Measurements from ENCODE around the gene UGT1A9. TPM values are rescaled to one million over a fixed set of nuclear protein-coding genes. Genes with fewer than 3 reads are reported as not detected.

The UGT1A9 gene
- total and polyA plus RNA-seq, 2 of the 13 experiments (the other 11 are each of a cell fraction or from before 2014, with no cell fraction given): 0.07 TPM; not detected in 1

GRCh38 chr2:233745073-233745755 is 73.5 kb downstream of the UGT1A9 start (continued):
- TF ChIP-seq, protein P1, sequence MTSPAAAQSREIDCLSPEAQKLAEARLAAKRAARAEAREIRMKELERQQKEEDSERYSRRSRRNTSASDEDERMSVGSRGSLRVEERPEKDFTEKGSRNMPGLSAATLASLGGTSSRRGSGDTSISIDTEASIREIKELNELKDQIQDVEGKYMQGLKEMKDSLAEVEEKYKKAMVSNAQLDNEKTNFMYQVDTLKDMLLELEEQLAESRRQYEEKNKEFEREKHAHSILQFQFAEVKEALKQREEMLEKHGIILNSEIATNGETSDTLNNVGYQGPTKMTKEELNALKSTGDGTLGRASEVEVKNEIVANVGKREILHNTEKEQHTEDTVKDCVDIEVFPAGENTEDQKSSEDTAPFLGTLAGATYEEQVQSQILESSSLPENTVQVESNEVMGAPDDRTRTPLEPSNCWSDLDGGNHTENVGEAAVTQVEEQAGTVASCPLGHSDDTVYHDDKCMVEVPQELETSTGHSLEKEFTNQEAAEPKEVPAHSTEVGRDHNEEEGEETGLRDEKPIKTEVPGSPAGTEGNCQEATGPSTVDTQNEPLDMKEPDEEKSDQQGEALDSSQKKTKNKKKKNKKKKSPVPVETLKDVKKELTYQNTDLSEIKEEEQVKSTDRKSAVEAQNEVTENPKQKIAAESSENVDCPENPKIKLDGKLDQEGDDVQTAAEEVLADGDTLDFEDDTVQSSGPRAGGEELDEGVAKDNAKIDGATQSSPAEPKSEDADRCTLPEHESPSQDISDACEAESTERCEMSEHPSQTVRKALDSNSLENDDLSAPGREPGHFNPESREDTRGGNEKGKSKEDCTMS (CRISPR knock-in tag; conservative IDR thresholded peaks at IDR 0.05): no peak
- no peak; the same call in 1 of the 2 replicates for TF ChIP-seq ELF4 (CRISPR knock-in tag; IDR thresholded peaks at IDR 0.05; ENCODE audit: borderline replicate concordance)
- no peak for TF ChIP-seq ZNF777 (CRISPR knock-in tag; IDR thresholded peaks at IDR 0.05)
- peak; percentile 88; the same call in 1 of the 2 replicates for TF ChIP-seq ZNF816 (CRISPR knock-in tag; IDR thresholded peaks at IDR 0.05; ENCODE audit: borderline replicate concordance)
- TF ChIP-seq ATF7-NPFF (CRISPR knock-in tag; IDR thresholded peaks at IDR 0.05; ENCODE audit: low read depth): peak; percentile 68; the same call in 1 of the 2 replicates
- TF ChIP-seq, protein P2, sequence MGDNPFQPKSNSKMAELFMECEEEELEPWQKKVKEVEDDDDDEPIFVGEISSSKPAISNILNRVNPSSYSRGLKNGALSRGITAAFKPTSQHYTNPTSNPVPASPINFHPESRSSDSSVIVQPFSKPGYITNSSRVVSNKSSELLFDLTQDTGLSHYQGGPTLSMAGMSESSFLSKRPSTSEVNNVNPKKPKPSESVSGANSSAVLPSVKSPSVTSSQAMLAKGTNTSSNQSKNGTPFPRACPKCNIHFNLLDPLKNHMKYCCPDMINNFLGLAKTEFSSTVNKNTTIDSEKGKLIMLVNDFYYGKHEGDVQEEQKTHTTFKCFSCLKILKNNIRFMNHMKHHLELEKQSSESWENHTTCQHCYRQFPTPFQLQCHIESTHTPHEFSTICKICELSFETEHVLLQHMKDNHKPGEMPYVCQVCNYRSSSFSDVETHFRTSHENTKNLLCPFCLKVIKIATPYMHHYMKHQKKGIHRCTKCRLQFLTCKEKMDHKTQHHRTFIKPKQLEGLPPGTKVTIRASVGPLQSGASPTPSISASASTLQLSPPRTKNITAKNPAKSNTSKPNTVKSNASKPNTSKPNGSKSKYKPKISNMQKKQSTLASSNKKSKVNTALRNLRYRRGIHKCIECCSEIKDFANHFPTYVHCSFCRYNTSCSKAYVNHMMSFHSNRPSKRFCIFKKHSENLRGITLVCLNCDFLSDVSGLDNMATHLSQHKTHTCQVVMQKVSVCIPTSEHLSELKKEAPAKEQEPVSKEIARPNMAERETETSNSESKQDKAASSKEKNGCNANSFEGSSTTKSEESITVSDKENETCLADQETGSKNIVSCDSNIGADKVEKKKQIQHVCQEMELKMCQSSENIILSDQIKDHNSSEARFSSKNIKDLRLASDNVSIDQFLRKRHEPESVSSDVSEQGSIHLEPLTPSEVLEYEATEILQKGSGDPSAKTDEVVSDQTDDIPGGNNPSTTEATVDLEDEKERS (CRISPR knock-in tag; IDR thresholded peaks at IDR 0.05): peak; percentile 91
- TF ChIP-seq ZNF207 (IDR thresholded peaks at IDR 0.05; ENCODE audit: borderline replicate concordance): no peak
- no peak for TF ChIP-seq SRY (CRISPR knock-in tag; IDR thresholded peaks at IDR 0.05)
- TF ChIP-seq ZNF782 (CRISPR knock-in tag; IDR thresholded peaks at IDR 0.05; ENCODE audit: borderline replicate concordance): no peak
- peak; percentile 92 for TF ChIP-seq MIXL1 (CRISPR knock-in tag; IDR thresholded peaks at IDR 0.05)
- TF ChIP-seq ZNF460 (CRISPR knock-in tag; IDR thresholded peaks at IDR 0.05; ENCODE audit: borderline replicate concordance): peak; percentile 31; the same call in 1 of the 2 replicates
- no peak for TF ChIP-seq ZNF484 (CRISPR knock-in tag; IDR thresholded peaks at IDR 0.05; ENCODE audit: borderline replicate concordance, low read depth)
- TF ChIP-seq ZNF17 (CRISPR knock-in tag; IDR thresholded peaks at IDR 0.05): no peak
- no peak for TF ChIP-seq RFX3 (CRISPR knock-in tag; IDR thresholded peaks at IDR 0.05)
- TF ChIP-seq NBN (conservative IDR thresholded peaks at IDR 0.05): no peak
- no peak for TF ChIP-seq ZNF720 (CRISPR knock-in tag; IDR thresholded peaks at IDR 0.05)
- no peak for TF ChIP-seq NFE2L2 (IDR thresholded peaks at IDR 0.05; ENCODE audit: low read length)
- TF ChIP-seq ZBTB7B (CRISPR knock-in tag; IDR thresholded peaks at IDR 0.05): peak; percentile 71
- no peak for TF ChIP-seq ETV6 (CRISPR knock-in tag; conservative IDR thresholded peaks at IDR 0.05)
- TF ChIP-seq ZNF33B (CRISPR knock-in tag; IDR thresholded peaks at IDR 0.05): 0 out of 2 replicates have a peak, but pooled peaks have one; percentile 73
- peak; percentile 73 for TF ChIP-seq CEBPB (IDR thresholded peaks at IDR 0.05; ENCODE audit: borderline replicate concordance, low read depth, low read length)
- TF ChIP-seq NFYB (CRISPR knock-in tag; IDR thresholded peaks at IDR 0.05): peak; percentile 46; the same call in 1 of the 2 replicates
- TF ChIP-seq, protein P3, sequence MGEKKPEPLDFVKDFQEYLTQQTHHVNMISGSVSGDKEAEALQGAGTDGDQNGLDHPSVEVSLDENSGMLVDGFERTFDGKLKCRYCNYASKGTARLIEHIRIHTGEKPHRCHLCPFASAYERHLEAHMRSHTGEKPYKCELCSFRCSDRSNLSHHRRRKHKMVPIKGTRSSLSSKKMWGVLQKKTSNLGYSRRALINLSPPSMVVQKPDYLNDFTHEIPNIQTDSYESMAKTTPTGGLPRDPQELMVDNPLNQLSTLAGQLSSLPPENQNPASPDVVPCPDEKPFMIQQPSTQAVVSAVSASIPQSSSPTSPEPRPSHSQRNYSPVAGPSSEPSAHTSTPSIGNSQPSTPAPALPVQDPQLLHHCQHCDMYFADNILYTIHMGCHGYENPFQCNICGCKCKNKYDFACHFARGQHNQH (CRISPR knock-in tag; IDR thresholded peaks at IDR 0.05): peak; percentile 89
